H9 (cell line): ENCODE data around the gene PRR30. TPM values are rescaled to one million over a fixed set of nuclear protein-coding genes. Genes with fewer than 3 reads are reported as not detected.

ENCODE experiments used
- DNase-seq: peaks from one replicate; pipeline ENCODE4 v3.0.0-alpha.2; 2017
- H2AFZ ChIP-seq: one replicate; pipeline ENCODE4 v1.6.1; 2013; ENCODE audit warnings: mild to moderate bottlenecking, low read length, control low read depth, moderate library complexity
- H2AK5ac ChIP-seq: 2 replicates; pipeline ENCODE4 v1.6.1; 2013; ENCODE audit warnings: low read length, control low read depth, mixed read lengths; ENCODE audit not compliant: insufficient read length
- H2BK120ac ChIP-seq: one replicate; pipeline ENCODE4 v1.6.1; 2013; ENCODE audit warnings: low read depth, mild to moderate bottlenecking, low read length, control low read depth, inconsistent platforms; ENCODE audit not compliant: poor library complexity, severe bottlenecking
- H2BK12ac ChIP-seq: 2 replicates; pipeline ENCODE4 v1.6.1; 2013; ENCODE audit warnings: low read length, control low read depth, mixed read lengths, low read depth; ENCODE audit not compliant: insufficient read length
- H2BK15ac ChIP-seq: 2 replicates; pipeline ENCODE4 v1.6.1; 2013; ENCODE audit warnings: low read depth, low read length, control low read depth
- H2BK20ac ChIP-seq: one replicate; pipeline ENCODE4 v1.6.1; 2013; ENCODE audit warnings: low read depth, mild to moderate bottlenecking, low read length, control low read depth, inconsistent platforms; ENCODE audit not compliant: poor library complexity, severe bottlenecking
- H2BK5ac ChIP-seq: 2 replicates; pipeline ENCODE4 v1.6.1; 2013; ENCODE audit warnings: low read length, control low read depth, mixed read lengths; ENCODE audit not compliant: insufficient read length
- H3K14ac ChIP-seq: 2 replicates; pipeline ENCODE4 v1.6.1; 2013; ENCODE audit warnings: low read length, control low read depth; ENCODE audit not compliant: insufficient read depth
- H3K18ac ChIP-seq: 2 replicates; pipeline ENCODE4 v1.6.1; 2013; ENCODE audit warnings: low read depth, mild to moderate bottlenecking, mixed read lengths, low read length, control low read depth; ENCODE audit not compliant: insufficient read length
- H3K23ac ChIP-seq: 2 replicates; pipeline ENCODE4 v1.6.1; 2013; ENCODE audit warnings: low read length, control low read depth, mixed read lengths, low read depth; ENCODE audit not compliant: insufficient read length
- H3K23me2 ChIP-seq: 2 replicates; pipeline ENCODE4 v1.6.1; 2013; ENCODE audit warnings: low read depth, mild to moderate bottlenecking, mixed read lengths, low read length, control low read depth; ENCODE audit not compliant: insufficient read length, poor library complexity, severe bottlenecking
- H3K27ac ChIP-seq: 2 replicates; pipeline ENCODE4 v1.5.1; 2013; ENCODE audit warnings: low read length, control low read depth, mixed read lengths, low read depth; ENCODE audit not compliant: insufficient read length
- H3K27me3 ChIP-seq: 2 replicates; pipeline ENCODE4 v1.6.1; 2013; ENCODE audit warnings: low read length, control low read depth, inconsistent platforms; ENCODE audit not compliant: insufficient read depth
- H3K4ac ChIP-seq: 2 replicates; pipeline ENCODE4 v1.6.1; 2013; ENCODE audit warnings: low read depth, mild to moderate bottlenecking, control low read depth, inconsistent platforms, low read length, moderate library complexity
- H3K4me1 ChIP-seq: 2 replicates; pipeline ENCODE4 v1.6.1; 2013; ENCODE audit warnings: low read length, control low read depth, inconsistent platforms; ENCODE audit not compliant: insufficient read depth
- H3K4me2 ChIP-seq: 2 replicates; pipeline ENCODE4 v1.6.1; 2013; ENCODE audit warnings: low read length, control low read depth, mixed read lengths; ENCODE audit not compliant: insufficient read length, insufficient read depth
- H3K56ac ChIP-seq: 2 replicates; pipeline ENCODE4 v1.6.1; 2013; ENCODE audit warnings: low read depth, mild to moderate bottlenecking, mixed read lengths, low read length, control low read depth; ENCODE audit not compliant: insufficient read length
- H3K79me1 ChIP-seq: 2 replicates; pipeline ENCODE4 v1.6.1; 2013; ENCODE audit warnings: low read depth, mild to moderate bottlenecking, moderate library complexity, low read length, control low read depth, inconsistent platforms; ENCODE audit not compliant: insufficient read depth, poor library complexity, severe bottlenecking
- H3K79me2 ChIP-seq: 2 replicates; pipeline ENCODE4 v1.6.1; 2013; ENCODE audit warnings: low read length, control low read depth, inconsistent platforms; ENCODE audit not compliant: insufficient read depth
- H3K9ac ChIP-seq: 2 replicates; pipeline ENCODE4 v1.6.1; 2013; ENCODE audit warnings: low read length, control low read depth, mixed read lengths; ENCODE audit not compliant: insufficient read length; ENCODE audit errors: extremely low read depth
- H3K9me3 ChIP-seq: one replicate; pipeline ENCODE4 v1.6.1; 2013; ENCODE audit warnings: low read depth, low read length, inconsistent platforms; ENCODE audit not compliant: control insufficient read depth
- H3T11ph ChIP-seq: one replicate; pipeline ENCODE4 v1.6.1; 2013; ENCODE audit warnings: mild to moderate bottlenecking, low read length, control low read depth, inconsistent platforms
- H4K20me1 ChIP-seq: one replicate; pipeline ENCODE4 v1.6.1; 2013; ENCODE audit not compliant: control insufficient read depth, insufficient read length, insufficient read depth
- H4K5ac ChIP-seq: 2 replicates; pipeline ENCODE4 v1.6.1; 2013; ENCODE audit warnings: low read depth, mild to moderate bottlenecking, mixed read lengths, low read length, control low read depth; ENCODE audit not compliant: insufficient read length
- H4K8ac ChIP-seq: replicated peaks from 2 replicates; pipeline ENCODE4 v1.6.1; 2013; ENCODE audit warnings: low read length, control low read depth, mixed read lengths, low read depth; ENCODE audit not compliant: insufficient read length
- H4K91ac ChIP-seq: 2 replicates; pipeline ENCODE4 v1.6.1; 2013; ENCODE audit warnings: low read depth, mild to moderate bottlenecking, moderate library complexity, mixed read lengths, low read length, control low read depth; ENCODE audit not compliant: insufficient read length
- H3K27ac Mint-ChIP-seq, 3 experiments: 2 replicates in 2 of 3; 3 replicates in 1 of 3; pipeline ENCODE4 v1.8.0; 2020 to 2021; ENCODE audit warnings: mixed read lengths in 3 of 3, mild to moderate bottlenecking in 1 of 3, moderate library complexity in 1 of 3
- H3K27me3 Mint-ChIP-seq: 2 replicates; pipeline ENCODE4 v1.8.0; 2021; ENCODE audit warnings: low read depth, mild to moderate bottlenecking, moderate library complexity, mixed read lengths
- H3K36me3 Mint-ChIP-seq, 3 experiments: 2 replicates in 2 of 3; 3 replicates in 1 of 3; pipeline ENCODE4 v1.8.0; 2020 to 2021; ENCODE audit warnings: low read depth in 3 of 3, mixed read lengths in 3 of 3; ENCODE audit not compliant: insufficient read depth in 1 of 3
- H3K4me1 Mint-ChIP-seq, 2 experiments: 2 replicates each; pipeline ENCODE4 v1.8.0; 2020; ENCODE audit warnings: mixed read lengths in 2 of 2
- H3K4me3 Mint-ChIP-seq, 2 experiments: 2 replicates in 1 of 2; 3 replicates in 1 of 2; pipeline ENCODE4 v1.8.0; 2020 to 2021; ENCODE audit warnings: mild to moderate bottlenecking in 2 of 2, mixed read lengths in 2 of 2, moderate library complexity in 1 of 2
- H3K9me3 Mint-ChIP-seq, 2 experiments: 2 replicates in 1 of 2; 3 replicates in 1 of 2; pipeline ENCODE4 v1.8.0; 2020; ENCODE audit warnings: mild to moderate bottlenecking in 2 of 2, mixed read lengths in 2 of 2, moderate library complexity in 1 of 2
- CTCF ChIP-seq: fragments of 200-600 bp; sonication (generic); conservative IDR thresholded peaks from 3 replicates; pipeline ENCODE4 v1.8.0; 2021; ENCODE audit warnings: antibody characterized with exemption, mild to moderate bottlenecking
- WGBS: extraction: QIAGEN DNeasy Blood & Tissue Kit; methylation state at CpG from one replicate; pipeline ENCODE4 v1.1.7; 2013; ENCODE audit warnings: missing lambda C conversion rate, low lambda C conversion rate, mixed read lengths; ENCODE audit not compliant: insufficient read length; ENCODE audit errors: extremely low coverage; 5-methylcytosine and 5-hydroxymethylcytosine counted together
- total RNA-seq: library from RNA; stranded (reverse); gene quantifications from 2 replicates; pipeline ENCODE4 v1.2.1, GENCODE V29; 2021

Gene PRR30
- total RNA-seq, 1 experiment from 2014 or later, result not detected

DNA sequence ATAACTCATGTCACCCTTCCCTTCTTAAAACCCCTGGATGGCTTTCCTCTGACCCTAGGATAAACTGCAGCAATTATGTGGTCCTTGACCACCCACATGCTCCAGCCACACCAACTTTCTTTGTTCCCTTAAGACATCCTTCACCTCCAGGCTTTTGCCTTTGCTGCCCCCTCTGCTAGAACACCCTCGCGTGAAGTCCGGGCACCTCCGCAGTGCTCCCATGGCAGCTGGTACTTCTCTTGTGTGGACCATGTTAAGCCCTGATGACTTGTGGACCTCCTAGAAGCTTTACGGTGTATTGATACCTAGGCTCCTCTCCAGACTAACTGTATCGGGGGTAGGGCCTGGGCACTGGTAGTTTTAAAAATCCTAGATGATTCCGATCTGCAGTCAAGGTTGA is 16.4 kb downstream of the PRR30 start:
- H3K4me1 ChIP-seq, result peaks cover 2% of the 10 kb centered on the region
- H2AFZ ChIP-seq, result no peak overlapping the region
- H3K27me3 ChIP-seq, result peaks cover 14% of the 10 kb centered on the region; the same call in 1 of the 2 replicates
- no peak overlapping the region for H4K8ac ChIP-seq
- no peaks in the 10 kb centered on the region for H3K79me2 ChIP-seq
- Mint-ChIP-seq H3K9me3 (no peaks in the 10 kb centered on the region; a peak in 1 of 5 replicates), H3K4me1 (peaks cover 15 to 21% of the 10 kb centered on the region in 2 experiments), H3K36me3 (no peaks in the 10 kb centered on the region; a peak in 3 of 7 replicates), H3K27ac (no peak overlapping the region; a peak in 1 of 7 replicates), H3K27me3 (peaks cover 61% of the 10 kb centered on the region), H3K4me3 (peak overlapping the region; percentile 80 to 89)
- no peak overlapping the region for H2BK5ac ChIP-seq
- H2BK12ac ChIP-seq, result no peak overlapping the region
- no peak for DNase-seq
- H2BK15ac ChIP-seq, result no peak overlapping the region
- H3T11ph ChIP-seq, result no peak overlapping the region
- no peak overlapping the region for H3K27ac ChIP-seq
- H4K5ac ChIP-seq, result no peak overlapping the region
- WGBS, result no CpG with 5 or more reads among the region's 7 CpGs
- H3K4me2 ChIP-seq, result peak overlapping the region; percentile 94
- no peak overlapping the region for H3K23ac ChIP-seq
- H3K23me2 ChIP-seq, result peaks cover 11% of the 10 kb centered on the region
- no peak overlapping the region for H4K91ac ChIP-seq
- H2BK20ac ChIP-seq, result no peak overlapping the region
- no peaks in the 10 kb centered on the region for H3K9me3 ChIP-seq
- no peak overlapping the region for H2AK5ac ChIP-seq
- H4K20me1 ChIP-seq, result peaks cover 2% of the 10 kb centered on the region
- no peak overlapping the region for H3K56ac ChIP-seq
- H2BK120ac ChIP-seq, result no peak overlapping the region
- no peak overlapping the region for H3K9ac ChIP-seq
- TF ChIP-seq CTCF, result no peak
- no peak overlapping the region for H3K4ac ChIP-seq
- no peak overlapping the region for H3K18ac ChIP-seq
- H3K79me1 ChIP-seq, result no peaks in the 10 kb centered on the region
- no peak overlapping the region for H3K14ac ChIP-seq
